ENCODE results near the gene ZBTB8A.

GRCh38 chr1:32521165-32521564, 18.1 kb upstream of the ZBTB8A start:
- TF ChIP-seq CTCF (IDR thresholded peaks at IDR 0.05) = no peak
- no peak for TF ChIP-seq POLR2A (IDR thresholded peaks at IDR 0.05)

Measured in lower leg skin (tissue), 3 donors.